DOHH2 (cell line): Measurements from ENCODE around the gene NYAP1.

ENCODE experiments used
- H3F3A ChIP-seq: fragments of 200-600 bp; sonication (generic), shearing (Covaris generic); 2 replicates; pipeline ENCODE4 v1.6.0; 2016; ENCODE audit warnings: antibody characterized with exemption, mild to moderate bottlenecking; ENCODE audit not compliant: control insufficient read depth, insufficient read depth
- H3K27ac ChIP-seq: fragments of 200-600 bp; sonication (generic); 2 replicates; pipeline ENCODE4 v1.5.1; 2014; ENCODE audit warnings: low read depth, mild to moderate bottlenecking, low read length, moderate library complexity
- H3K27me3 ChIP-seq: fragments of 200-600 bp; sonication (generic); 2 replicates; pipeline ENCODE4 v1.6.1; 2014; ENCODE audit warnings: mild to moderate bottlenecking, low read length, mixed read lengths; ENCODE audit not compliant: control insufficient read depth
- H3K36me3 ChIP-seq: fragments of 200-600 bp; sonication (generic); 2 replicates; pipeline ENCODE4 v1.6.1; 2014; ENCODE audit warnings: mild to moderate bottlenecking, low read length, moderate library complexity, mixed read lengths; ENCODE audit not compliant: control insufficient read depth
- H3K4me1 ChIP-seq: fragments of 200-600 bp; sonication (generic); 2 replicates; pipeline ENCODE4 v1.6.1; 2014; ENCODE audit warnings: mild to moderate bottlenecking, low read length, mixed read lengths; ENCODE audit not compliant: control insufficient read depth
- H3K4me2 ChIP-seq: fragments of 200-600 bp; sonication (generic); 2 replicates; pipeline ENCODE4 v1.6.0; 2014; ENCODE audit warnings: mild to moderate bottlenecking, low read length, moderate library complexity
- H3K4me3 ChIP-seq: fragments of 200-600 bp; sonication (generic); 2 replicates; pipeline ENCODE4 v1.5.1; 2014; ENCODE audit warnings: mild to moderate bottlenecking, low read length, mixed read lengths
- H3K79me2 ChIP-seq: fragments of 200-600 bp; sonication (generic); 2 replicates; pipeline ENCODE4 v1.6.1; 2014; ENCODE audit warnings: mild to moderate bottlenecking, low read length, mixed read lengths; ENCODE audit not compliant: control insufficient read depth
- H3K9me2 ChIP-seq: fragments of 200-600 bp; sonication (generic); replicated peaks from 2 replicates; pipeline ENCODE4 v1.6.1; 2014; ENCODE audit warnings: mild to moderate bottlenecking, low read length, mixed read lengths; ENCODE audit not compliant: control insufficient read depth
- H3K9me3 ChIP-seq: fragments of 200-600 bp; sonication (generic); 2 replicates; pipeline ENCODE4 v1.6.1; 2014; ENCODE audit warnings: antibody characterized with exemption, low read length, mixed read lengths; ENCODE audit not compliant: control insufficient read depth, insufficient read depth
- H4K20me1 ChIP-seq: fragments of 200-600 bp; sonication (generic); 2 replicates; pipeline ENCODE4 v1.6.0; 2014; ENCODE audit warnings: low read depth, mild to moderate bottlenecking, antibody characterized with exemption, low read length, moderate library complexity; ENCODE audit not compliant: control insufficient read depth, insufficient read depth
- CTCF ChIP-seq: fragments of 200-600 bp; sonication (generic); IDR thresholded peaks from one replicate; pipeline ENCODE4 v1.5.1; 2014; ENCODE audit warnings: antibody characterized with exemption, mild to moderate bottlenecking, low read depth, low read length; ENCODE audit not compliant: poor library complexity, severe bottlenecking
- EZH2phosphoT487 ChIP-seq: fragments of 200-600 bp; sonication (generic); IDR thresholded peaks from 2 replicates; pipeline ENCODE4 v1.6.1; 2017; ENCODE audit warnings: borderline replicate concordance, mild to moderate bottlenecking, antibody characterized with exemption, low read length, moderate library complexity, mixed read lengths

Gene NYAP1

GRCh38 chr7:100466653-100467605 lies 16.8 kb upstream of the NYAP1 start:
- Histone ChIP-seq H3K27me3 (no peaks in the 10 kb centered on the region), H3K9me2 (no peaks in the 10 kb centered on the region), H3K4me3 (no peak overlapping the region), H4K20me1 (no peaks in the 10 kb centered on the region), H3K36me3 (peaks cover 53% of the 10 kb centered on the region), H3K4me1 (peaks cover 5% of the 10 kb centered on the region), H3K79me2 (no peaks in the 10 kb centered on the region), H3K9me3 (no peaks in the 10 kb centered on the region), H3F3A (peaks cover 8% of the 10 kb centered on the region), H3K4me2 (no peak overlapping the region), H3K27ac (no peak overlapping the region)
- TF ChIP-seq CTCF (no peak), EZH2phosphoT487 (no peak)

- no peaks in the 10 kb centered on the region for H4K20me1 ChIP-seq
- no peak overlapping the region for H3K4me3 ChIP-seq
- no peaks in the 10 kb centered on the region for H3K9me2 ChIP-seq
- no peak overlapping the region for H3K27ac ChIP-seq
- H3K4me1 ChIP-seq, result peaks cover 7% of the 10 kb centered on the region
- TF ChIP-seq EZH2phosphoT487 (no peak), CTCF (no peak)
- H3K4me2 ChIP-seq, result no peak overlapping the region
- no peaks in the 10 kb centered on the region; the same call in 1 of the 2 replicates for H3K79me2 ChIP-seq
- H3K9me3 ChIP-seq, result no peaks in the 10 kb centered on the region
- peaks cover 8% of the 10 kb centered on the region for H3F3A ChIP-seq
- H3K36me3 ChIP-seq, result peaks cover 60% of the 10 kb centered on the region
- H3K27me3 ChIP-seq, result no peaks in the 10 kb centered on the region
These were observed 15.9 kb upstream of the NYAP1 start for GRCh38 chr7:100467638-100468373.

GRCh38 chr7:100469227-100470044 lies 14.3 kb upstream of the NYAP1 start:
- Histone ChIP-seq H3K4me1 (peaks cover 22% of the 10 kb centered on the region), H3K27ac (no peak overlapping the region), H3K4me2 (no peak overlapping the region), H3K9me2 (no peaks in the 10 kb centered on the region), H3K9me3 (no peaks in the 10 kb centered on the region), H3F3A (peaks cover 8% of the 10 kb centered on the region), H3K4me3 (no peak overlapping the region), H3K36me3 (peaks cover 63% of the 10 kb centered on the region), H3K79me2 (peaks cover 5% of the 10 kb centered on the region), H4K20me1 (peaks cover 5% of the 10 kb centered on the region; the same call in 1 of the 2 replicates), H3K27me3 (no peaks in the 10 kb centered on the region)
- TF ChIP-seq EZH2phosphoT487 (no peak), CTCF (peak; percentile 93)
